GM21528 (cell line): Measurements from ENCODE around the gene KIF22.
"Not testable (repeated sequence)": the region's sequence is repeated elsewhere in the genome, so short reads cannot be mapped to it uniquely, and the experiment has no call there.

Experiments used
- ATAC-seq: cut with Tn5 transposase; IDR thresholded peaks from one replicate; pipeline ENCODE4 v1.9.1; 2021; ENCODE audit warnings: mild to moderate bottlenecking, moderate library complexity; ENCODE audit not compliant: unreplicated experiment, low FRiP score

Gene KIF22

DNA sequence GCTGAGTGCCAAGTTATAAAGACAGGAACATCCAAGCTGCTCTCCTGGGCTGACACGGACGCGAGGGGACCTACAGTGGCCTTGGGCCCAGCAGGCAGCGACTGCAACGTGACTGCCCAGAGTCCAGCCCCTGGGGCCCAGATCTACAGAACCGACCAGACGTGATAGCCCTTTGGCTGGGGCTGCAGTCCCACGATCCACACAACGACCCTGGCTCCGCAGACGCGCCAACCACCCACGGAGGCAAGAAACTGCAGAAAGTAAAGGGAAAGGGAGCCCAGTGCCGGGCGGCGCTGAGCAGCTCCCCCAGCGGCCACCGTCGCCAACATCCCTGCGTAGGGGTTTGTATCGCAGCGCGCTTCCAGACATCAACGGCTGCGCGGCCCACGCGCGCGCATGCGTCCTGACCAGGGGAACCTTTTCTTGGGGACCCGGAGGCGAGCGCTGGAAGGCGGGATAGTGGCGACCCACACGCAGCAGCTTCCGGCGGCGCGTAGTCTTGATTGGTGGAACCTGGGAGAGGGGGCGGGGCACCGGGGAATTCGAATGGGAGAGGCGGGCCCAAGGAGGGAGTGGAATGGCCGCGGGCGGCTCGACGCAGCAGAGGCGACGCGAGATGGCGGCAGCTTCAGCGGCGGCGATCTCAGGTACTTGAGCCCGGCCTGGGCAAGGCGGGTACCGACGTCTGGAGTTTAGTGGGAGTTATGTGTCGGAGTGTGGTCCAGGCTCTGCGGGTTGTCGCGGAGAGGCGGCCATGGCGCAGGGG lies at the start of gene KIF22:
TSS of gene KIF22 (plus strand) at position 569 of the 766 bp plus-strand sequence. CDS start at position 578, 9 bp downstream.
- ATAC-seq: peak; percentile 88

DNA sequence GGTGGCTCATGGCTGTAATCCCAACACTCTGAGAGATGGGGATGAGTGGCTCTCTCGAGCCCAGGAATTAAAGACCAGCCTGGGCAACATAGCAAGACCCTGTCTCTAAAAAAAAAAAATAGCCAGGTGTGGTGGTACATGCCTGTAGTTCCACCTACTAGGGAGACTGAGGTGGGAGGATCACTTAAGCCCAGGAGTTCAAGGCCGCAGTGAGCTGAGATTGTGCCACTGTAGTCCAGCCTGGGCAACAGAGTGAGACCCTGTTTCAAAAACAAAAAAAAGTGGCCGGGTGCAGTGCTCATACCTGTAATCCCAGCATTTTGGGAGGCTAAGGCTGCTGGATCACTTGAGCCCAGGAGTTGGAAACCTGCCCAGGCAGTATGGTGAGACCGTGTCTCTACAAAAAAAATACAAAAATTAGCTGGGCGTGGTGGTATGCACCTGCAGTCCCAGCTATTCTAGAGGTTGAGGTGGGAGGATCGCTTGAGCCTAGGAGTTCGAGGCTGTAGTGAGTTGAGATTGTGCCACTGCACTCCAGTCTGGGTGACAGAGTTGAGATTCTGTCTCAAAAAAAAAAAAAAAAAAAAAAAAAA lies 47.8 kb upstream of the KIF22 start:
- no peak for ATAC-seq

GRCh38 chr16:29743475-29743826 lies 47.1 kb upstream of the KIF22 start:
- no peak for ATAC-seq

- no peak for ATAC-seq
Observed at GRCh38 chr16:29743827-29744531, 46.6 kb upstream of the KIF22 start.

DNA sequence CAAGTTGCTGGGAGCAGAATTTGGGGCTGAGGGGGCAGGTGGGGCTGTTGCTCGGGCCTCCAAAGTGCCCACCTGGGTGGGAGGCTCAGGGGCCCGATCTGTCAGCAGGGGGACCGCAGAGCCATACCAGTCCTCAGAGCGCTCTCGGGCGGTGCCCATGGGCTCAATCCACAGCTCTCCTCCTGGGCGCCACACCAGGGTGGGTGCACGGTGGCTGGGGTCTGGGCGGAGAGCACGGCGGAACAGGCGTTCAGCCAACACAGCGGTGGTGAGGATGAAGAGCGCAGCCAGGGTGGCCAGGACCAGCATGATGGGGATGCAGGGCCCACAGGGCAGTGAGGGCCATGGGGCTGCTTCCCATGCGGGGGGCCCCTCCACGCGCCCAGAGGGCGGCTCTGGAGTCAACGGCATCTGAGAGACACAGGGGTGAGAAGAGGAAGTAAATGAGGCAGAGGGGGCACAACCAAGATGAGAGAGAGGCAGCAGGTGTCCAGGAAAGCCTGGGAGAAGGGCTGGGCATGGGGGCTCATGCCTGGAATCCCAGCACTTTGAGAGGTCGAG lies 45.9 kb upstream of the KIF22 start:
- no peak for ATAC-seq

DNA sequence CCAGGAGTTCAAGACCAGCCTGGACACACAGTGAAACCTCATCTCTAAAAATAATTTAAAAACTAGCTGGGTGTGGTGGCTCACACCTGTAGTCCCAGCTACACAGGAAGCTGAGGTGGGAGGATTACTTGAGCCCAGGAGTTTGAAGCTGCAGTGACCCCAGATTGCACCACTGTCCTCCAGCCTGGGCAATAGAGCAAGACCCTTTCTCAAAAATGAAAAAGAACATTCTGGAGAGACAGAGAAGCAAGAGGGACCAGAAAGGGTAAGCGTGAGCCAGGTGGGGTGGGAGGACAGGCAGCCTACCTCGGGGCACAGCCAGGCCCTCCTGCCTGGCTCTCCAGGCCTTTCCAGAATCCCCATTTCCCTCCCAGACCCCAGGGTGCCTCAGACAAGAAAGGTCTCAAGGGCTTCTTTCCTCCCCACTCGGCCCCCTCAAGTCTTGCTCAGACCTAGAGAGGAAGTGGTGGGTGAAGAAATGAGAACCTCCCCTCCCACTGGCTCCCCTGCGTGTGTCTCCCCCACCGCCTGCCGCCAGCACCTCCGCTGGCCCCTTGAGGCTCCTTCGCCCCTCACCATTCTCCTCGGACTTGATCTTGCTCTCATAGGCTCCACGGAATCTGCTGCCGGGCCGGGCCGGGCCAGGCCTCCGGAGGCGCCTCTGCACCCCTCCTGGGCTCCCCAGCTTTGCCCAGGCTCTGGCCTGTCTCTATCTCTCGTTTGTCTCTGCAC lies 45.3 kb upstream of the KIF22 start:
- peak; percentile 43 for ATAC-seq

- ATAC-seq: peak; percentile 75
Observed at GRCh38 chr16:29745853-29746345, 44.7 kb upstream of the KIF22 start, which contains the start of gene C16orf54. C16orf54 (minus strand) TSS chr16:29745990; CDS start chr16:29744951, 1,039 bp downstream.

- ATAC-seq: not testable (repeated sequence)
Observed at GRCh38 chr16:29746518-29746917, 44.0 kb upstream of the KIF22 start.

DNA sequence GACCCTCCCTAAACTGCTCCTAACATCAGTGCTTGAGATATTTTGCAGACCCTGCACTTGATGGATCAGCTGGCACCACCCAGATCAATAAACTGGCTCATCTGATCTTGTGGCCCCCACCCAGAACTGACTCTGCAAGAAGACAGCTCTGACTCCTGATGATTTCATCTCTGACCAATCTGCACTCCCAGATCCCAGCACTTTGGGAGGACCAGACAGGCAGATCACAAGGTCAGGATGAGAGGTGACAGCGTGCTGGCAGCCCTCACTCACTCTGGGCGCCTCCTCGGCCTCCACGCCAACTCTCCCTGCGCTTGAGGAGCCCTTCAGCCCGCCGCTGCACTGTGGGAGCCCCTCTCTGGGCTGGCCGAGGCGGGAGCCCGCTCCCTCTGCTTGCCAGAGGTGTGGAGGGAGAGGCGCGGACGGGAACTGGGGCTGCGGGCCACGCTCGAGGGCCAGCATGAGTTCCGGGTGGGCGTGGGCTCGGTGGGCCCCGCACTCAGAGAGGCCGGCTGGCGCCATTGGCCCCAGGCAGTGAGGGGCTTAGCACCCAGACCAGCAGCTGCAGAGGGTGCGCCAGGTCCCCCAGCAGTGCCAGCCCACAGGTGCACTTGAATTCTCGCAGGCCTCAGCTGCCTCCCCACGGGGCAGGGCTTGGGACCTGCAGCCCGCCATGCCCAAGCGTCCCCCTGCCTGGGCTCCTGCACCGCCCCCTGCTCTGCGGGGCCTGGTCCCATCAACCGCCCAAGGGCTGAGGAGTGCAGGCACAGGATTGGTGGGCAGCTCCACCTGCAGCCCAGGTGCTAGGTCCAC lies 42.4 kb upstream of the KIF22 start:
- no peak for ATAC-seq

GRCh38 chr16:29748760-29749149 lies 41.8 kb upstream of the KIF22 start:
- ATAC-seq: not testable (repeated sequence)

- no peak for ATAC-seq
Observed at GRCh38 chr16:29753516-29753915, 37.0 kb upstream of the KIF22 start.

DNA sequence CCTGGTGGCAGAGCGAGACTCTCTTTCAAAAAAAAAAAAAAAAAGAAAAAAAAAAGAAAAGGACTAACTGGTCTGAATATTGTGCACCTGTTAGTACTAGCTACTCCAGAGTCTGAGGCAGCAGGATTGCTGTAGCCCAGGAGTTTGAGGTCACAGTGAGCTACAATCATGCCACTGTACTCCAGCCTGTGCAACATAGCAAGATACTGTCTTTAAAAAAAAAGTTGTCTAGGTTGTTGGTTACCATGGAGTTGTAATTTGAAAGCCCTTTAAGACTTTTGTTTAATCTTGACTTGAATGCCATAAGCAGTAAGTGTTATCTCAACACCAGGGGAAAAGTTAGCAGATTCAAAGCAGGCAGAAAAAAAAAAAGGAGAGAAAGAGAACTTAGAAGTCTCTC lies 33.9 kb upstream of the KIF22 start:
- ATAC-seq: no peak

DNA sequence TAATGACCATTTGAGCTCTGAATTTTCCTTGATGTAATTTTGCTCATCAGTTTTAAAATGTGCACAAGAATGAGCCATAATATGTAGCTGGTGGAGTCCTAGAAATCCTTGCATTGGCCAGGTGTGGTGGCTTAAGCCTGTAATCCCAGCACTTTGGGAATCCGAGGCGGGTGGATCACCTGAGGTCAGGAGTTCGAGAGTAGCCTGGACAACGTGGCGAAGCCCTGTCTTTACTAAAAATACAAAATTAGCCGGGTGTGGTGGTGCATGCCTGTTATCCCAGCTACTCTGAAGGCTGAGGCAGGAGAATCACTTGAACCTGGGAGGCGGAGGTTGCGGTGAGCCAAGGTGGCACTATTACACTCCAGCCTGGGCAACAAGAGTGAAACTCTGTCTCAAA lies 33.5 kb upstream of the KIF22 start:
- ATAC-seq: not testable (repeated sequence)

DNA sequence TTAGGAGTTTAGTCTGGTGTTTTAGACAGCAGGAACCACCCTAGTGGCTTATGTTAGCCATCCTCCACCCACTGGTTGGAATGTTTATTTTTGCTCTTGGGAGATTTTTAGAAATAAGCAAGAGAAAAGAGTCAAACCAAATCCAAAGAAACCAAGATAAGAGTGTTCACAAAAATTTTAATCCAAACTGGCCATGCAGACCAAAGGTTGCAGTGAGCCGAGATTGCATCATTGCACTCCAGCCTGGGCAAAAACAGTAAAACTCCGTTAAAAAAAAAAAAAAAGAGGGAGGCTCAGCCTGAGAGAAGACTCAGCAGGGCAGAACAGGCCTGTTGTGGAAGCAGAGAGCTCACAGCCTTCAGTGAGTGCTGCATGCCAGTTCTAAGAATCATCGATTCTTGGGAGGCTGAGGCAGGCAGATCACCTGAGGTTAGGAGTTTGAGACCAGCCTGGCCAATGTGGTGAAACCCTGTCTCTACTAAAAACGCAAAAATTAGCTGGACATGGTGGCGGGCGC lies 32.5 kb upstream of the KIF22 start:
- no peak for ATAC-seq

GRCh38 chr16:29760567-29761279 lies 29.8 kb upstream of the KIF22 start:
- ATAC-seq: no peak

- not testable (repeated sequence) for ATAC-seq
Observed at GRCh38 chr16:29761280-29761651, 29.3 kb upstream of the KIF22 start.

DNA sequence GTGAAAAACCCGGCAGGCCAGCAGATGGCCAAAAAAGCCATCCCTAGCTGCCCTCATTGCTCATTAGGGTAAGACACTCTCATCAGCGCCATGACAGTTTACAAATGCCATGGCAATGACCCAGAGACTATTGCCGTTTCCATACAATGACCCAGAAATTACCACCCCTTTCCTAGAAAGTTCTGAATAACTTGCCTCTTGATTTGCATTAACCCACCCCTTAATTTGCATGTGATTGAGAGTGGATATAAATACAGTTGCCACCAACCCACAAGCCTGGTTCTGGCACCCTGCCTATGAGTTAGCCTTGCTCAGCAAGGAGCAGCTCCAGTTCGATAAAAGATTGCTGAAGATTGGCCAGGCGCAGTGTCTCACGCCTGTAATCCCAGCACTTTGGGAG lies 28.7 kb upstream of the KIF22 start:
- no peak for ATAC-seq

- ATAC-seq: no peak
Observed at GRCh38 chr16:29763326-29763725, 27.2 kb upstream of the KIF22 start.
